HG03457 (cell line): Measurements from ENCODE around the gene OR51G2.
"Not testable (repeated sequence)": the region's sequence is repeated elsewhere in the genome, so short reads cannot be mapped to it uniquely, and the experiment has no call there.

Experiments
- ATAC-seq: cut with Tn5 transposase; IDR thresholded peaks from one replicate; pipeline ENCODE4 v1.9.1; 2021; ENCODE audit warnings: moderate number of reproducible peaks; ENCODE audit not compliant: unreplicated experiment

The OR51G2 gene

DNA sequence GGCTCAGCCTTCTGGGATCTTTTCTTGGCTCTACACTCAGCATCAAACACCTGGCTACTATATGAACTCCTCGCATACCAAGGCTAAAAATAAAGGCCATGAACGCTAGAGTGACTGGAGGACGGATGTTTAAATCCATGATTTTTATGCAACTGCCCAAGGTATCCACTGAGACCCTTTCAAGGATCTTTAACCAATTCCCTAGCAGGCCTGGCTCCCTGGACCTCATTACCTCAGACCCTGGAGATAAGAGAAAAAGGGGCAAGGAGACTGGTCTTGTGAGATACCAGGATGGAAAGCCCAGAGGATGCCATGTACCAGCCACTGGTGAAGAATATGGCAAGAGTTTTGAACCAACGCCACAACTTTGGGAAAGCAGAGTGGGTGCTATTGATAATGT is at the start of gene OR51G2:
TSS of gene OR51G2 (minus strand) at position 101 of the 400 bp plus-strand sequence. CDS start 3,687 bp downstream, outside the sequence.
- no peak for ATAC-seq

- no peak for ATAC-seq
Measured at GRCh38 chr11:4962816-4963215, 43.7 kb upstream of the OR51G2 start.

DNA sequence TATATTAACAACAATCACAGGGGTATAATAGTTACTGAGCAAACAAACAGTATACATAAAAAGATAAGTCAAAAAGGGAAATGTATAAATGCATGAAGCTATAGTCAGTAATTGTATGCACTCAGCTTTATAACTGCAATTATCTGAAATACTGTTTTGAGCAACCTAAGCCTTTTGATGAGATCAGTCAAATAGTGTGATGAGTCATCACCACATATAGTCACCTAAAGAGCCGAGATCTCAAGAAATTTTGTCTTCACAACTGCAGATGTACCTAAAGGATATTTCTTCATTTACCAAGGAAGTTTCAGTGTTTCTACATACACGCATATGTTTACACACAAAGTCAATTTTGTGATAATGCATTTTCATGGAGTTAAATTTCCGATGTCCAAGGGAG is 41.7 kb upstream of the OR51G2 start:
- ATAC-seq, result no peak

DNA sequence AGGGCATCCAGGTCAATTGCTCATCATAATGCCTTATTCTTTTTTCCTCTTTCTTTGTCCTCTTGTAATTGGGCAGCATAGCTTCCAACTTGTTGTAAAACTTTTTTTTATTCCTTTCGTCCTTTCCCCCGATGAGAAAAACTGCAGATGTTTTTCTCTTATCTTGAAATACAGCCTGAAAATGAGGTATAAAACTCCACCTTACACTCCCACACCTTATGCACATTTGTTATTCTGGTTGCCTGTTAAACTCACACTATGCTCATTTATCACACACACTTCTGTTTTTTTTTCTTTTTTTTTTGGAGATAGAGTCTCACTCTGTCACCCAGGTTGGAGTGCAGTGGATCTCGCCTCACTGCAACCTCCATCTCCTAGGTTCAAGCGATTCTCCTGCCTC is 38.2 kb upstream of the OR51G2 start:
- no peak for ATAC-seq

DNA sequence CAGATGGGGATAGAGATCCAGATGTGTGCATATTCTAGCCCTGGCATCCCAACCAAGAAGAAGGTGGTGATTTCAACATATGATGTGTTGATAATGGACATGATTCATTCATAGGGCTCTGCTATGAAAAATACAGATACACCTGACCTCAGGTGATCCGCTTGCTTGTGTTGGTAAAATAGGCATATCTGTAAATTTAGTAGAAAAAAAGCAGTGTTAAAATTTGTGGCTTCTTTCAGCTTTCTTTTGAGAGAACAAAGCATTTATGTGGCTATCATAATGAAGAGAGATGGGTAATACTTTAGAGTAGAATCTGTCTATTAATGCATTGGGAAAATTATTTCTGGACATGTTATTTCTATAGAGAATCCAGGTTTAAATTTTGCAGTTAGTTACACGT is 36.5 kb upstream of the OR51G2 start, which contains the start of gene OR51A2:
TSS of gene OR51A2 (minus strand) at position 101 of the 400 bp plus-strand sequence. CDS start at position 101, 0 bp downstream.
- not testable (repeated sequence) for ATAC-seq

- no peak for ATAC-seq
Measured at GRCh38 chr11:4947505-4947904, 28.4 kb upstream of the OR51G2 start, which contains the start of gene OR51A4. Gene OR51A4 (minus strand): TSS chr11:4947605. CDS start chr11:4947100, 505 bp downstream.

DNA sequence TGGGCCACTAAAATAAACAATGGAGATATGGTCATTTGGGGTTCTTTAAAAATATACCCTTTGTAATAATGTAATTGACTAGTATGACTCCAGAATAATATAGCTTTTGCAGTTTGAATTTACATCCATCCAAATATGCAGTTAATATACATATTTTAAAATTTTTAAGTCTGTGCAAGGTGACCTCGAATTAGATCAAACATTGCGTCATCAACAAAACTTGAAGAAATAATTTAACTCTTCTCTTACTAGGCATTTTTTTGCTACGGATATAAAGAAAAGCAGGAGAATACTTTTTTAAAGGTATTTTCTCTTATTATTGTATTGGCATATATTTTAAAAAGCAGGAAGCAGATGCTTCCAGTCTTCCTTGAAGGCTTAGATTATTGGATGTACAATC is 17.6 kb upstream of the OR51G2 start:
- ATAC-seq, result no peak

DNA sequence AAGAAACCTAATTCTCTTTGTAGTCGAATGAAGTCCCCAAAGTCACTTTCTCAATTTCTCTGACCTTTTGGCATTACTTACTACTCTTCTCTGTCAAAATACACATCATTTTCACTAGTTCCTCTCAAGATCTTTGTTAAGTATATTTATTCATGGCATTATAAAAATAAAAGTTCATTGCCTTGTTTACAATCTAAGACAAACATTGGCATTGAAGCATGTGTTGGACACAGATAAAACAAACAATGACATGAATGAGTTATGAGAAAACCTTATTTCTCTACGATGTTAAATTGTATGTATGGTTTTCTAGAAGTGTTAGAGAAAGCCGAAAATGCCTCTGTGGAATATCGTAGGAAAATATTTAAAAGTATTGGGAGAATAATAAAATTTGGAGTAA is 13.6 kb upstream of the OR51G2 start:
- no peak for ATAC-seq

DNA sequence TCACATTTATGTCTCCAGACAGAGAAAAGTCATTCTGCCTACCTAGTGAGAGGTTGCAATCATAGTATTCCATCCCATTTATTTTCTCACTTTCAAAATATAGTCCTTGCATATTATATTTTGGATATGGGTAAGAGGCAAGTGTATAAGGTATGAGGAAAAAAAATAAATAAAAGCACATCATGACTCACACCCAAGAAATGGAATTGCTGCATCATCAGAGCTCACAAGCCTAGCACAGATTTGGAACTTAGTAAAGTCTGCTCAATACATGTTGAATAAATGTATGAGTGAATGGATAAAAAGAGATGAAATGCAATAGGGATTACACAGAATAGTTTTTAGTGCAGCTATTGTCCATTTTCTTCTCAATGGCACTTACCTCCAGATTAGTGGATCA is 7.5 kb upstream of the OR51G2 start:
- ATAC-seq, result no peak

- no peak for ATAC-seq
Measured at GRCh38 chr11:4924239-4924638, 5.1 kb upstream of the OR51G2 start, which contains the start of gene OR51G1. Gene OR51G1 (minus strand): TSS chr11:4924339. CDS start chr11:4924339, 0 bp downstream.

- ATAC-seq, result no peak
Measured at GRCh38 chr11:4922304-4922703, 3.2 kb upstream of the OR51G2 start.

DNA sequence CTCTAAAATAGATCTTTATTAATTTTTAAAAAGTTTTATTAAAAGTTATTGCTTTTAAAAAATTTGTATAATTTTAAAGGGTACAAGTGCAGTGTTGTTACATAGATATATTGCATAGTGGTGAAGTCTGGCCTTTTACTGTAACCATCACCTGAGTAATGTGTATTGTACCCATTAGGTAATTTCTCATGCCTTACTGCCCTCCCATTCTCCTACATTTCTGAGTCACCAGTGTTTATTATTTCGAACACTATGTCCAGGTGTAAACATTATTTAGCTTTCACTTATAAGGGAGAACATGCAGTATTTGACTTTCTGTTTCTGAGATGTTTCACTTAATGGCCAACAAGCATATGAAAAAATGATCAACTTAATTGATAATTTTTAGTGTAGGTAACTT is 2.6 kb upstream of the OR51G2 start:
- ATAC-seq, result no peak

- ATAC-seq, result no peak
Measured at GRCh38 chr11:4916581-4916980, 2.6 kb downstream of the OR51G2 start.

GRCh38 chr11:4903484-4903883 is 15.7 kb downstream of the OR51G2 start, which contains the start of gene OR51A7:
Gene OR51A7 (plus strand): TSS chr11:4903783. CDS start chr11:4907370, 3,587 bp downstream.
- no peak for ATAC-seq

DNA sequence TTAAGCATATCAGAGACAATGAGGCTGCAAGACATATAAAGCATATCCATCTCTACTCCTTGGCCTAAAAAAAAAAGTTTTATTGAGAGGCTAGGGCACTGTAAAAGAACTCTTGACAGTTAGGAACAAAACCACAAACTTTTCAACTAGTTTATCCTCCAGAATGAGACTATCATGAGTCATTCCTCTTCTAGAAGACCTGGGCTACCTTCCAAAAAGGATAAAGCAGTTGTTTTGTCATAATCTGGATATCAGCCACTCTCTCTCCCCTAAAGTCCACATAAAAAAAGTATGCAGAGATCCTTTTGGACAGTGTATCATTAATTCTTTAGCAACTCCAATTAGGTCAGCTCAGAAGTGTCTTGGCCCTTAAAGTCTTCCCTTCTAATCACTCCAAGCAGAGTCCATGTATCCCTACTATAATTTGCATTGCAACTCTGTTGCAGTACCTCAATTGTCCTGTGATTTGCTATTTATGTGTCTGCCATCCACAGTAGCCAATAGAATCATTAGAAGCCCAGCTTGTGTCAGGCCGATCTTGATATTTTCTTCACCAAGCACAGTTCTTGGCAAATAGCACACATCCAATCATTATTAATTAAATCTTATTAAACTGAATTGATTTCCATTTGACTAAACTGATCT is 27.0 kb downstream of the OR51G2 start:
- ATAC-seq, result no peak

GRCh38 chr11:4890279-4890678 is 28.9 kb downstream of the OR51G2 start:
- no peak for ATAC-seq

- no peak for ATAC-seq
Measured at GRCh38 chr11:4887591-4887990, 31.6 kb downstream of the OR51G2 start.

DNA sequence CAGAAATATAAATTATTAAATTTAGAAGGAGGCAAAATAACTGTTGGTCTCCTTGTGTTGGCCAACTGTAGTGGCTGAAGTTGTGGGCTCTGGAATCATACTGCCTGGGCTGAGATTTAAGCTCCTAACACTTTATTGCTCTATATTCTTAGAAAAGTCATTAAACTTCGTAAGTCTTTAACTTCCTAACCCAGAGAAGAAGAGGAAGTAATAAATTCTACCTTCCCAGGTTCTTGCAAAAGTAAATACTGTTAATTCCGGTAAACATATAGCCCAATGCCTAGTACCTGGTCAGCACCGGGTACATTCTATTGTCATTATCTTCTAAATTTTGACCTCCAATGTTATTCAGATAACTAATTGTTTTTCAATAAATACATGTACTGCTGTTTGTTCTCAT is 33.0 kb downstream of the OR51G2 start:
- no peak for ATAC-seq

DNA sequence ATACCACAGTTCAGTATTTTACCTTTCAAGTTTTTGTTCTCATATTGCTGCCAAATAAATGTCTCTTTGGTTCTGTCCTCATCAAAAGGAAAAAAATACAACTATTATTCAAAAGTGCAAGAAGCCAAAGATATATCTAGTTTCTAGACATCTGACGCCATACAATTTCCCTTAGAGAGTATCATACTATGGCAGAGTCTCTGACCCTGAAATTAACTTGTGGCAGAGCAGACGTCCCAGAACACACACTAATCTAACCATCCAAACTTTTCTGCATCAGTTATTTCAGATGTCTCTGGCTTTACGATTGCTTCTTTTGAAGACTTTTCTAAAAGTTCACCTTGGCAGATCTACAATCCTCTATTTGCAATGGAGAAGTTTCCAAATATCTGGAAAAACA is 34.8 kb downstream of the OR51G2 start:
- ATAC-seq, result no peak

DNA sequence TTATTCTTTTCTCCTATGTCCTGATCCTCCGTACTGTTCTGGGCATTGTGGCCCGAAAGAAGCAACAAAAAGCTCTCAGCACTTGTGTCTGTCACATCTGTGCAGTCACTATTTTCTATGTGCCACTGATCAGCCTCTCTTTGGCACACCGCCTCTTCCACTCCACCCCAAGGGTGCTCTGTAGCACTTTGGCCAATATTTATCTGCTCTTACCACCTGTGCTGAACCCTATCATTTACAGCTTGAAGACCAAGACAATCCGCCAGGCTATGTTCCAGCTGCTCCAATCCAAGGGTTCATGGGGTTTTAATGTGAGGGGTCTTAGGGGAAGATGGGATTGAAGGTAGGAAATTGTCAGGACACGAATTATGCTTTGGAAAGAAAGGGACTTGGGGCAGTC is 36.6 kb downstream of the OR51G2 start:
- ATAC-seq, result no peak

DNA sequence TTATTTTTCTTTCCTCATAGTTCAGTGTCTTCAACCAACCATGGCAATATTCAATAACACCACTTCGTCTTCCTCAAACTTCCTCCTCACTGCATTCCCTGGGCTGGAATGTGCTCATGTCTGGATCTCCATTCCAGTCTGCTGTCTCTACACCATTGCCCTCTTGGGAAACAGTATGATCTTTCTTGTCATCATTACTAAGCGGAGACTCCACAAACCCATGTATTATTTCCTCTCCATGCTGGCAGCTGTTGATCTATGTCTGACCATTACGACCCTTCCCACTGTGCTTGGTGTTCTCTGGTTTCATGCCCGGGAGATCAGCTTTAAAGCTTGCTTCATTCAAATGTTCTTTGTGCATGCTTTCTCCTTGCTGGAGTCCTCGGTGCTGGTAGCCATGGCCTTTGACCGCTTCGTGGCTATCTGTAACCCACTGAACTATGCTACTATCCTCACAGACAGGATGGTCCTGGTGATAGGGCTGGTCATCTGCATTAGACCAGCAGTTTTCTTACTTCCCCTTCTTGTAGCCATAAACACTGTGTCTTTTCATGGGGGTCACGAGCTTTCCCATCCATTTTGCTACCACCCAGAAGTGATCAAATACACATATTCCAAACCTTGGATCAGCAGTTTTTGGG is 37.2 kb downstream of the OR51G2 start, which contains the start of gene OR51T1:
TSS of gene OR51T1 (plus strand) at position 41 of the 641 bp plus-strand sequence. CDS start at position 41, 0 bp downstream.
- no peak for ATAC-seq

DNA sequence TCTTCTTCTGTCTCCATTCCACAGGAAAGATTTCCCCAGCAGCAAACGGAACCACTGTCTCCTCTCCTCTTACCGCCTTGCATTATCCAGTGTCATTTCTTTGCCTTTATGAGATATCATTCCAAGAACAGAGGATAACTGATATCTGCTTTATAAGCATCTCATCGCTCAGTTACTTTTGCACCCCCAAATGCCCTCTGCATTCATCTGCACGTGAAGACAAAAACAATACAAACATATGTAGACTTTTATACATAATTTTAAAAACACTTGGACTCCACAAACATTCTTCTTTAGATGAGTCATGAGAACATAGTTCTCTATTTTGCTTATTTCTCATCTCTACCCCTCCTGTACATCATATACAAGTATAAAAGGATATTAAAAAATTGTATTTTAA is 38.0 kb downstream of the OR51G2 start:
- no peak for ATAC-seq
